A673 (cell line): ENCODE measurements around the gene P2RY2. TPM values are rescaled to one million over a fixed set of nuclear protein-coding genes. Genes with fewer than 3 reads are reported as not detected.

ENCODE experiments used
- BruUV-seq: library from RNA; stranded (reverse); fragments of 400-500 nt; replicated peaks from 2 replicates; lab custom pipeline; 2021; lab: Mats Ljungman, UMichigan
- CTCF ChIA-PET: fragments of 300-600 bp; sonication (Branson Sonifier 250); formaldehyde crosslinking; loops from one replicate; lab custom pipeline; 2022; ENCODE audit warnings: antibody characterized with exemption; lab: Charles Lee
- POLR2A ChIA-PET: fragments of 300-600 bp; sonication (Branson Sonifier 250); formaldehyde crosslinking; loops from one replicate; lab custom pipeline; 2022; ENCODE audit warnings: antibody characterized with exemption; ENCODE audit not compliant: low non-redundant PET; lab: Charles Lee
- DNase-seq: peaks from one replicate; pipeline ENCODE4 v3.0.0-alpha.2; 2015; ENCODE audit warnings: low spot score
- H3K27ac ChIP-seq: fragments of 200-600 bp; sonication (generic); 2 replicates; pipeline ENCODE4 v1.5.1; 2016; ENCODE audit warnings: mixed run types, low read depth, mild to moderate bottlenecking, mixed read lengths, antibody characterized with exemption, low read length; ENCODE audit not compliant: poor library complexity, severe bottlenecking
- H3K27me3 ChIP-seq: fragments of 200-600 bp; sonication (generic); replicated peaks from 2 replicates; pipeline ENCODE4 v1.6.1; 2017; ENCODE audit warnings: mixed run types, low read depth, mild to moderate bottlenecking, mixed read lengths, antibody characterized with exemption, low read length; ENCODE audit not compliant: insufficient read depth, poor library complexity
- H3K36me3 ChIP-seq: fragments of 200-600 bp; sonication (generic); 2 replicates; pipeline ENCODE4 v1.6.1; 2016; ENCODE audit warnings: mixed run types, mild to moderate bottlenecking, mixed read lengths, antibody characterized with exemption, low read length; ENCODE audit not compliant: insufficient read depth, poor library complexity, severe bottlenecking
- H3K4me1 ChIP-seq: fragments of 200-600 bp; sonication (generic); 2 replicates; pipeline ENCODE4 v1.6.1; 2017; ENCODE audit warnings: mixed run types, mild to moderate bottlenecking, mixed read lengths, antibody characterized with exemption, low read length; ENCODE audit not compliant: insufficient read depth, poor library complexity, severe bottlenecking
- H3K4me3 ChIP-seq: fragments of 200-600 bp; sonication (generic); 2 replicates; pipeline ENCODE4 v1.5.1; 2016; ENCODE audit warnings: low read depth, mixed run types, mild to moderate bottlenecking, mixed read lengths, low read length; ENCODE audit not compliant: poor library complexity, severe bottlenecking
- H3K9me3 ChIP-seq: fragments of 200-600 bp; sonication (generic); 2 replicates; pipeline ENCODE4 v1.6.1; 2016; ENCODE audit warnings: mixed run types, low read depth, mild to moderate bottlenecking, mixed read lengths, antibody characterized with exemption, low read length; ENCODE audit not compliant: poor library complexity, severe bottlenecking
- CTCF ChIP-seq: fragments of 300-800, 200-600 bp; sonication (generic); conservative IDR thresholded peaks from 2 replicates; pipeline ENCODE4 v1.5.1; 2017; ENCODE audit warnings: low read depth, mild to moderate bottlenecking, antibody characterized with exemption, low read length, moderate library complexity, mixed read lengths
- EZH2 ChIP-seq: fragments of 200-600 bp; sonication (generic); IDR thresholded peaks from 2 replicates; pipeline ENCODE4 v1.6.1; 2017; ENCODE audit warnings: borderline replicate concordance, low read depth, mild to moderate bottlenecking, mixed read lengths, antibody characterized with exemption, low read length; ENCODE audit not compliant: poor library complexity, severe bottlenecking
- intact Hi-C: fragments of 100-400 bp; cut with micrococcal nuclease; formaldehyde crosslinking; loops from one replicate; pipeline ENCODE4 v1.10.0; 2022; ENCODE audit not compliant: unreplicated experiment
- total RNA-seq: library from RNA; stranded (reverse); gene quantifications from 2 replicates; pipeline ENCODE4 v1.2.3, GENCODE V29; 2021

Gene P2RY2
- total RNA-seq, 1 experiment from 2014 or later, result not detected

GRCh38 chr11:73189723-73190556, 28.1 kb upstream of the P2RY2 start:
- Histone ChIP-seq H3K27ac (no peak overlapping the region), H3K36me3 (no peaks in the 10 kb centered on the region), H3K27me3 (no peaks in the 10 kb centered on the region), H3K4me3 (no peak overlapping the region), H3K4me1 (no peaks in the 10 kb centered on the region), H3K9me3 (no peaks in the 10 kb centered on the region)
- DNase-seq, result no peak
- BruUV-seq, result no TSS peak
- CTCF ChIA-PET, result no interaction called here
- no peak for TF ChIP-seq CTCF
- no peak for TF ChIP-seq EZH2
- intact Hi-C loops, result no loop called here
- POLR2A ChIA-PET, result no interaction called here

- TF ChIP-seq CTCF, result no peak
- no peak for TF ChIP-seq EZH2
- no peak for DNase-seq
- H3K4me3 ChIP-seq, result no peak overlapping the region
- no TSS peak for BruUV-seq
- intact Hi-C loops, result no loop called here
- no peaks in the 10 kb centered on the region for H3K36me3 ChIP-seq
- H3K4me1 ChIP-seq, result no peaks in the 10 kb centered on the region
- H3K27ac ChIP-seq, result no peak overlapping the region
- H3K27me3 ChIP-seq, result no peaks in the 10 kb centered on the region
- ChIA-PET CTCF (no interaction called here), POLR2A (no interaction called here)
- no peaks in the 10 kb centered on the region for H3K9me3 ChIP-seq
Measured at GRCh38 chr11:73190557-73190885, 27.6 kb upstream of the P2RY2 start.

- no TSS peak for BruUV-seq
- no peaks in the 10 kb centered on the region for H3K36me3 ChIP-seq
- no peak for DNase-seq
- POLR2A ChIA-PET, result no interaction called here
- no peak overlapping the region for H3K27ac ChIP-seq
- H3K4me3 ChIP-seq, result no peak overlapping the region
- TF ChIP-seq CTCF (no peak), EZH2 (no peak)
- no peaks in the 10 kb centered on the region for H3K9me3 ChIP-seq
- H3K27me3 ChIP-seq, result no peaks in the 10 kb centered on the region
- intact Hi-C loops, result no loop called here
- no peaks in the 10 kb centered on the region for H3K4me1 ChIP-seq
- CTCF ChIA-PET, result no interaction called here
Measured at GRCh38 chr11:73191151-73191550, 26.9 kb upstream of the P2RY2 start.
